ENCODE results near the gene DCAF15.

- TF ChIP-seq CTCF (IDR thresholded peaks at IDR 0.05) (no peak), ZFX (IDR thresholded peaks at IDR 0.05; ENCODE audit: borderline replicate concordance) (no peak)
These were observed 43.8 kb downstream of the DCAF15 start for GRCh38 chr19:13995878-13996765.
